T1000 (cell line): Measurements from ENCODE around the gene LOXL1.
"Not testable (repeated sequence)": the region's sequence is repeated elsewhere in the genome, so short reads cannot be mapped to it uniquely, and the experiment has no call there.

ENCODE experiments used
- DNase-seq: peaks from one replicate; lab custom pipeline; 2025; ENCODE audit warnings: mixed read lengths; lab: John Stamatoyannopoulos, UW

LOXL1 gene

GRCh38 chr15:73922186-73923151, 3.8 kb upstream of the LOXL1 start:
- peak; percentile 39 for DNase-seq

GRCh38 chr15:73923156-73923487, 3.1 kb upstream of the LOXL1 start:
- DNase-seq: no peak

GRCh38 chr15:73923488-73924164, 2.6 kb upstream of the LOXL1 start:
- DNase-seq: no peak

- peak; percentile 57 for DNase-seq
Observed at GRCh38 chr15:73924171-73924921, 1.9 kb upstream of the LOXL1 start.

GRCh38 chr15:73925848-73926218, 429 bp upstream of the LOXL1 start:
- no peak for DNase-seq

GRCh38 chr15:73927003-73927475, 777 bp downstream of the LOXL1 start:
- no peak for DNase-seq

GRCh38 chr15:73927476-73928240, 1.4 kb downstream of the LOXL1 start:
- peak; percentile 27 for DNase-seq

- DNase-seq: peak; percentile 19
Observed at GRCh38 chr15:73928241-73928579, 1.9 kb downstream of the LOXL1 start.

- no peak for DNase-seq
Observed at GRCh38 chr15:73928971-73929627, 2.8 kb downstream of the LOXL1 start.

- peak; percentile 79 for DNase-seq
Observed at GRCh38 chr15:73930371-73930770, 4.1 kb downstream of the LOXL1 start.

GRCh38 chr15:73930790-73931281, 4.6 kb downstream of the LOXL1 start:
- peak; percentile 25 for DNase-seq

- no peak for DNase-seq
Observed at GRCh38 chr15:73931441-73931840, 5.2 kb downstream of the LOXL1 start.

GRCh38 chr15:73932381-73933191, 6.3 kb downstream of the LOXL1 start:
- DNase-seq: no peak

GRCh38 chr15:73934281-73934680, 8.0 kb downstream of the LOXL1 start:
- DNase-seq: no peak

- DNase-seq: no peak
Observed at GRCh38 chr15:73935547-73935946, 9.3 kb downstream of the LOXL1 start.

- no peak for DNase-seq
Observed at GRCh38 chr15:73936181-73936580, 9.9 kb downstream of the LOXL1 start.

- no peak for DNase-seq
Observed at GRCh38 chr15:73936588-73937290, 10.5 kb downstream of the LOXL1 start.

- DNase-seq: no peak
Observed at GRCh38 chr15:73937296-73937695, 11.0 kb downstream of the LOXL1 start.

- no peak for DNase-seq
Observed at GRCh38 chr15:73937726-73938125, 11.5 kb downstream of the LOXL1 start.

GRCh38 chr15:73938516-73938915, 12.3 kb downstream of the LOXL1 start:
- not testable (repeated sequence) for DNase-seq
